GM12874 (cell line): Measurements from ENCODE around the gene TNFSF12.

Experiments
- TF ChIP-seq, protein P1 (sequence below): IDR thresholded peaks from 2 replicates; pipeline ENCODE4 v1.5.1; 2011; ENCODE audit warnings: low read depth, mild to moderate bottlenecking, control low read depth, low read length, moderate library complexity; ENCODE audit not compliant: insufficient read depth

Gene TNFSF12

DNA sequence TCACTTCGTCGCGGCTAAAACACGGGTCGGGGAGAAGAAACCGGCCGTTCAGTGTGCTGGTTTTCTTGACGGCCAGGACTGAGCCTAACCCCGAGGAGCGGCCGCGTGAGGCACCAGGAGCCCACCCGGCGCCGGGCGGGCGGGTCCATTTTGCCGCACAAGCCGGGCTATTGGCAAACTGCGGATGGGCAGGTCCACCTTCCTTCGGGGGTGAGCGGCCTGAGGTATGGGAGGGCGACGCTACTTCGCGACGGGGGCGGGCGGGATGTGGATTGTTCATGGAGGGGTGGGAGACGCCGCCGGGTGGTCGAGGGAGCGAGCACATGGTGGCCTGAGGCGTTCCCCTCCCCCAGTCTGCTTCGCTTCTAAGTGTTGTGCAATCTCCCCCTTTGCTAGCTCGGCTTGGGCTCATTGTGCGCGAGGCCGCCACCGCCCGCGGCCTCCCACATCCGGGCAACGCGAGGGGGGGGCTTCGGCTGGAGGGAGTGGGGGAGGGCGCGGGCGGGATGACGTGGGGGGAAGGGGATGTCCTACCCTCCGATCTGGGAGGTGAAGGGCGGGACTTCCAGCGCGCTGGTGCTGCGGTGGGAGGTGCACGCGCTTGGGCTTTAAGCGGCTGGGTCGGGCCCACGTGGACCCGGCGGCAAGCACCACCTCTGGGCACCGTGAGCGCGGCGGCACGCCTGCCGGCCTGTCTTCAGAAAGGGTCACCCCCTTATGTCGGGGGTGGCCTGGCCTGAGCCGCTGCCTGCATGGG, 24.6 kb downstream of the TNFSF12 start:
- TF ChIP-seq, protein P1, sequence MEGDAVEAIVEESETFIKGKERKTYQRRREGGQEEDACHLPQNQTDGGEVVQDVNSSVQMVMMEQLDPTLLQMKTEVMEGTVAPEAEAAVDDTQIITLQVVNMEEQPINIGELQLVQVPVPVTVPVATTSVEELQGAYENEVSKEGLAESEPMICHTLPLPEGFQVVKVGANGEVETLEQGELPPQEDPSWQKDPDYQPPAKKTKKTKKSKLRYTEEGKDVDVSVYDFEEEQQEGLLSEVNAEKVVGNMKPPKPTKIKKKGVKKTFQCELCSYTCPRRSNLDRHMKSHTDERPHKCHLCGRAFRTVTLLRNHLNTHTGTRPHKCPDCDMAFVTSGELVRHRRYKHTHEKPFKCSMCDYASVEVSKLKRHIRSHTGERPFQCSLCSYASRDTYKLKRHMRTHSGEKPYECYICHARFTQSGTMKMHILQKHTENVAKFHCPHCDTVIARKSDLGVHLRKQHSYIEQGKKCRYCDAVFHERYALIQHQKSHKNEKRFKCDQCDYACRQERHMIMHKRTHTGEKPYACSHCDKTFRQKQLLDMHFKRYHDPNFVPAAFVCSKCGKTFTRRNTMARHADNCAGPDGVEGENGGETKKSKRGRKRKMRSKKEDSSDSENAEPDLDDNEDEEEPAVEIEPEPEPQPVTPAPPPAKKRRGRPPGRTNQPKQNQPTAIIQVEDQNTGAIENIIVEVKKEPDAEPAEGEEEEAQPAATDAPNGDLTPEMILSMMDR: no peak

DNA sequence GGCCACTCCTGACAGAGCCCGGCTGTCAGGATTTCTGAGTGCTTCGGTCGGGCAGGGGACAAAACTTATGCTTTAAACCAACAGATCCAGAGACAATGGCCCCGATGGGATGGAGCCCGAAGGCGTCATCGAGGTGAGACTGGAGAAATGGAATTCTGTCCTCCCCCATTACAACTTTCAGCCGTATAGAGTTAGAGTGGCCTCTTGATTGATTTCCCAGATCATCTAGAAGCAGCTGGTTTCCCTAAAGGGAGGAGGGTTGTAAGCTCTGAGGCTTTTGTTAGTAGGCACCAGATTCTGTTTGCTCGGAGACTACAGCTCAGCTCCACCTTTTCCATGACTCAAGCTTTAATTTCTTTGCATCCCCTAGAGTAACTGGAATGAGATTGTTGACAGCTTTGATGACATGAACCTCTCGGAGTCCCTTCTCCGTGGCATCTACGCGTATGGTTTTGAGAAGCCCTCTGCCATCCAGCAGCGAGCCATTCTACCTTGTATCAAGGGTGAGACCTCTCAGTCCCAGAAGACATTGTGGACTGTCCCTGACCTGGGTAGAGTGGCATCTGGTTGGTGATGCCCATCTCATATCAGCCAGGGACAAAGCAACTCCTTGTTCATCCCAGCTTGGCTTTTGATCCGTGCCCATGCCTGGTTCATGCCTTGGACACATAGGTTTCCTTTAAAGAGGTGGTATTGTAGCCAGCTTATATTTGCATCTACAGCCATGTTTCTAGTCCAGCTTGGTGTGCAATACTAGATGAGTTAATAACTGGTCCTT, 25.5 kb downstream of the TNFSF12 start:
- TF ChIP-seq, protein P1: no peak

- TF ChIP-seq, protein P1: no peak
These were observed 26.6 kb downstream of the TNFSF12 start for GRCh38 chr17:7575481-7575883.

DNA sequence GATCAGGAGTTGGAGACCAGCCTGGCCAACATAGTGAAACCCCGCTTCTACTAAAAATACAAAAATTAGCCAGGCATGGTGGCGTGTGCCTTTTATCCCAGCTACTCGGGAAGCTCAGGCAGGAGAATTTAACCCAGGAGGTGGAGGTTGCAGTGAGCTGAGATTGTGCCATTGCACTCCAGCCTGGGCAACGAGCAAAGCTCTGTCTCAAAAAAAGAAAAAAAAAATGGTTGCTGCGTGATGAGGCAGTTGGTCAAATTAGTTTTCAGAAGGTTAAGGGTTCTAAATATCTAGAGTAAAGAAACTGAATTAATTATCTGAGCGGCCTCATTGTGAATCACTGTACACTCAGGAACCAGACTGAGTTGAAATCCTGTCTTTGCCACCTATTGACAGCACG, 27.1 kb downstream of the TNFSF12 start:
- TF ChIP-seq, protein P1: no peak

GRCh38 chr17:7576432-7576937, 27.6 kb downstream of the TNFSF12 start:
- TF ChIP-seq, protein P1: no peak

DNA sequence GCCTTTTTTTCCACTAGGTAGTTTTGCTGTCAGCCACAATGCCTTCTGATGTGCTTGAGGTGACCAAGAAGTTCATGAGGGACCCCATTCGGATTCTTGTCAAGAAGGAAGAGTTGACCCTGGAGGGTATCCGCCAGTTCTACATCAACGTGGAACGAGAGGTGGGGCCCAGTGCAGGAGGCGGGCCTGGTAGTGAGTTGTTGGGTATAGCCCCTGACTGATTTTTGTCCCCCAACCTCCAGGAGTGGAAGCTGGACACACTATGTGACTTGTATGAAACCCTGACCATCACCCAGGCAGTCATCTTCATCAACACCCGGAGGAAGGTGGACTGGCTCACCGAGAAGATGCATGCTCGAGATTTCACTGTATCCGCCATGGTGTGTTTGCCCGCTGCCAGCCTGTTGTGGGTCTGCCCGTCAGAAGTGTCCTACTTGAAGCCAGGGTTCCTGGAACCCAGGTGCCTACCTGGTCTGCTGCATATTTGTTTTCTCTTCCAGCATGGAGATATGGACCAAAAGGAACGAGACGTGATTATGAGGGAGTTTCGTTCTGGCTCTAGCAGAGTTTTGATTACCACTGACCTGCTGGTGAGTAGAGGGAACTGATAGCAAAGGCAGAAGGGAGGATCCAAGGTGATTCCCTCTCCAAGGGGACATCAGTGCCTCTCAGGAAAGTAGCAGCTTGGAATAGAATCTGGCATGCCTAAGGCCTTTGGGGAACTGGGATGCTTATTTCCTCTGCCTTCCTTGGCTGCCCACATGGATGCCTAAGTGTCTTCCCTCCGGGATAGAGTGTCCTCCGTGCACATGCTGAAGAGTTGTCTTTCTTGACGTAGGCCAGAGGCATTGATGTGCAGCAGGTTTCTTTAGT, 28.7 kb downstream of the TNFSF12 start:
- TF ChIP-seq, protein P1: no peak
